GM12891 (cell line): ENCODE measurements around the gene WNT11.
A peak's percentile ranks its signal among the peaks of the same experiment; 100 is the strongest.

Experiments used
- DNase-seq: peaks from one replicate; pipeline ENCODE4 v3.0.0; 2011; ENCODE audit warnings: low spot score; ENCODE audit not compliant: insufficient read length
- FAIRE-seq: peaks from 2 replicates; lab custom pipeline; 2011; peaks lifted over from hg19 to GRCh38; lab: Jason Lieb, UNC
- PAX5 ChIP-seq: IDR thresholded peaks from 2 replicates; pipeline ENCODE4 v1.6.1; 2011; ENCODE audit warnings: low read length, moderate library complexity, mild to moderate bottlenecking; ENCODE audit not compliant: insufficient read depth, severe bottlenecking
- POLR2A ChIP-seq: IDR thresholded peaks from 2 replicates; pipeline ENCODE4 v1.6.1; 2011; ENCODE audit warnings: low read depth, low read length, control low read depth
- POLR2AphosphoS5 ChIP-seq: IDR thresholded peaks from 2 replicates; pipeline ENCODE4 v1.6.1; 2011; ENCODE audit warnings: low read depth, low read length, control low read depth
- POU2F2 ChIP-seq: IDR thresholded peaks from 2 replicates; pipeline ENCODE4 v1.6.1; 2011; ENCODE audit warnings: low read depth, mild to moderate bottlenecking, control low read depth, low read length, moderate library complexity
- SPI1 ChIP-seq: IDR thresholded peaks from 2 replicates; pipeline ENCODE4 v1.6.1; 2011; ENCODE audit warnings: low read depth, low read length, control low read depth
- TAF1 ChIP-seq: IDR thresholded peaks from 2 replicates; pipeline ENCODE4 v1.6.1; 2011; ENCODE audit warnings: low read depth, low read length, control low read depth

Gene WNT11

GRCh38 chr11:76159303-76159937 is 46.9 kb downstream of the WNT11 start:
- no peak for DNase-seq
- TF ChIP-seq POLR2AphosphoS5 (no peak), SPI1 (no peak), POLR2A (no peak), PAX5 (no peak), POU2F2 (no peak), TAF1 (no peak)
- no peak for FAIRE-seq

GRCh38 chr11:76158394-76159302 is 47.7 kb downstream of the WNT11 start:
- FAIRE-seq (no peak), DNase-seq (no peak)
- TF ChIP-seq PAX5 (no peak), POLR2AphosphoS5 (no peak), SPI1 (no peak), POU2F2 (no peak), TAF1 (no peak), POLR2A (no peak)

- FAIRE-seq (no peak), DNase-seq (no peak)
- no peak for TF ChIP-seq POLR2A
- no peak for TF ChIP-seq POLR2AphosphoS5
- TF ChIP-seq POU2F2: no peak
- TF ChIP-seq PAX5: no peak
- TF ChIP-seq TAF1: no peak
- TF ChIP-seq SPI1: no peak
Observed at GRCh38 chr11:76157891-76158290, 48.4 kb downstream of the WNT11 start.

GRCh38 chr11:76156971-76157427 is 49.3 kb downstream of the WNT11 start:
- FAIRE-seq (no peak), DNase-seq (no peak)
- no peak for TF ChIP-seq POU2F2
- TF ChIP-seq TAF1: no peak
- TF ChIP-seq POLR2AphosphoS5: no peak
- TF ChIP-seq SPI1: no peak
- TF ChIP-seq PAX5: no peak
- no peak for TF ChIP-seq POLR2A

GRCh38 chr11:76155500-76156227 is 50.6 kb downstream of the WNT11 start:
- DNase-seq (no peak), FAIRE-seq (no peak)
- TF ChIP-seq POLR2A (no peak), POLR2AphosphoS5 (no peak), SPI1 (no peak), PAX5 (no peak), POU2F2 (no peak), TAF1 (no peak)

- no peak for DNase-seq
- TF ChIP-seq POLR2AphosphoS5 (no peak), TAF1 (no peak), POLR2A (no peak), SPI1 (no peak), POU2F2 (no peak), PAX5 (no peak)
- FAIRE-seq: no peak
Observed at GRCh38 chr11:76153571-76153923, 52.8 kb downstream of the WNT11 start.

- DNase-seq (no peak), FAIRE-seq (peak; percentile 13)
- TF ChIP-seq SPI1 (peak; percentile 98), POLR2AphosphoS5 (no peak)
Observed at GRCh38 chr11:76152741-76153570, 53.3 kb downstream of the WNT11 start.

GRCh38 chr11:76152086-76152681 is 54.1 kb downstream of the WNT11 start:
- no peak for TF ChIP-seq POU2F2
- no peak for TF ChIP-seq POLR2A
- TF ChIP-seq PAX5: no peak
- TF ChIP-seq TAF1: no peak
- no peak for TF ChIP-seq POLR2AphosphoS5
- no peak for TF ChIP-seq SPI1
- FAIRE-seq: peak; percentile 96
- peak; percentile 87 for DNase-seq
